Forelimb muscle (tissue), 1 donor: Measurements from ENCODE around the gene DHX15. TPM values are rescaled to one million over a fixed set of nuclear protein-coding genes. Genes with fewer than 3 reads are reported as not detected.

Source experiments
- DNase-seq: peaks from one replicate; pipeline ENCODE4 v3.0.0-alpha.2; 2013; ENCODE audit warnings: low read depth
- polyA plus RNA-seq: library from polyadenylated mRNA; unstranded; fragments of 120-200 nt; gene quantifications from one replicate; pipeline ENCODE4 v1.2.1, GENCODE V29; 2013; ENCODE audit not compliant: insufficient read length

DHX15 gene
- polyA plus RNA-seq, 1 donor, result 113 TPM

DNA sequence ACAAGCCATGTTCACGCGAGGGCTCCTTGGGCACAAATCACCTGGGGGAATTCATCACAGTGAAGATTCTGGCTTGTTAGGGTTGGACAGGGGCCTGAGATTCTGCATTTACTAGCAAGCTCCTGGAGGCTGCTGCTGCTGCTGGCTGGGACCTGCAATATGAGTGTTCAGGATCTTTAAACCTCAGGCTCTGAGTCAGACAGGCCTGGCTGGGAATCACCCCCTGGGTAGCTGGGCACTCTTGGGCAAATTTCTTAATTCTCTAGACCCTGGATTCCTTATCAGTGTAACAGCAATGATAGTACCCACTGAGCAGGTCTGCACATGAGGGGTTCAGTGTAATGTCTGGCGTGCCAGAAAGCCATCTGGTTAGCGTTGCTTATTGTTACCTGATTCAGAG is 101.5 kb downstream of the DHX15 start:
- no peak for DNase-seq

DNA sequence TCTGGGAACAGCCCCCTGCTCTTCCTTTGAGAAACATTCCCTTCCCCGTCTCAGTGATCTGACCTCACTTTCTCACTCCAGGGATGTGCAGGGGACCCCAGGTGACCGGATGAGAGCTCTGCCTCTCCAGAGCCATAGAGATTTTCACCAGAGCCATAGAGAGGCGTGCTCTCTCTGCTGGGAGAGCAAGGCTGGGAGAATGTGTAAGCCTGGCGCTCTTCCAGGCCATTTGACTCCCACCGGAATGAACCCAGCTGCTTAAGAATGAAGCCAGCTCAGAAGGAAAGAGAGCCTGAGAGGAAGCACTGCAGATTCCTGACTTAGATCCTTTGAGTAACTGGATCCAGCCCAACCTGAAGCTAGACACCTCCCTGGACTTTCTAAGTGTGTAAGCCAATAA is 106.4 kb downstream of the DHX15 start:
- DNase-seq, result no peak

Other genes with a start within 250 kb of the DHX15 start
- gene SOD3, start 211.0 kb upstream of the DHX15 start, polyA plus RNA-seq, result 27.4 TPM